ENCODE measurements around the gene CAPN15.

- TF ChIP-seq CTCF (IDR thresholded peaks at IDR 0.05) (no peak), POLR2A (IDR thresholded peaks at IDR 0.05) (no peak)
Observed at GRCh38 chr16:505479-506245, 21.9 kb upstream of the CAPN15 start.

Data from Peyer's patch (tissue), 4 donors.